Omental fat pad (tissue), 4 donors: ENCODE data around the gene SHROOM3. TPM values are rescaled to one million over a fixed set of nuclear protein-coding genes. Genes with fewer than 3 reads are reported as not detected.

Experiments used
- ATAC-seq: fragments of 150-250 bp; one replicate; pipeline ENCODE4 v1.9.1; 2016; ENCODE audit warnings: mild to moderate bottlenecking, moderate library complexity; ENCODE audit not compliant: low FRiP score
- DNase-seq: peaks from one replicate; pipeline ENCODE4 v3.0.0-alpha.2; 2019; ENCODE audit warnings: low spot score
- CTCF ChIP-seq, 3 donors: fragments of 450-650 bp; IDR thresholded peaks; one replicate each; pipeline ENCODE4 v1.5.1; 2016 to 2017; ENCODE audit warnings: antibody characterized with exemption in 3 of 3, mild to moderate bottlenecking in 3 of 3, moderate library complexity in 2 of 3
- total RNA-seq, 4 donors: library from RNA; depleted of rRNA; stranded (reverse); fragments of >200 nt; gene quantifications; one replicate each; pipeline ENCODE4 v1.1.0, GENCODE V29; 2016

The SHROOM3 gene
- total RNA-seq, 4 donors from 2014 or later: 1.3 to 12.2 (median 3.1) TPM

- no peak for TF ChIP-seq CTCF (IDR thresholded peaks at IDR 0.05)
Observed at GRCh38 chr4:76729460-76729859, 294.4 kb downstream of the SHROOM3 start.

GRCh38 chr4:76729980-76730379 lies 295.0 kb downstream of the SHROOM3 start:
- TF ChIP-seq CTCF (IDR thresholded peaks at IDR 0.05): no peak
- DNase-seq (no peak), ATAC-seq (no peak)

More at GRCh38 chr4:76729460-76729859, 294.4 kb downstream of the SHROOM3 start:
- ATAC-seq (no peak), DNase-seq (no peak)

GRCh38 chr4:76732246-76732645 lies 297.2 kb downstream of the SHROOM3 start:
- no peak for TF ChIP-seq CTCF (IDR thresholded peaks at IDR 0.05)
- ATAC-seq (no peak), DNase-seq (no peak)

- TF ChIP-seq CTCF (IDR thresholded peaks at IDR 0.05): no peak
- ATAC-seq: no peak
Observed at GRCh38 chr4:76733068-76733771, 298.2 kb downstream of the SHROOM3 start.

GRCh38 chr4:76736414-76736813 lies 301.4 kb downstream of the SHROOM3 start:
- DNase-seq (no peak), ATAC-seq (no peak)
- no peak for TF ChIP-seq CTCF (IDR thresholded peaks at IDR 0.05)

More at GRCh38 chr4:76733068-76733771, 298.2 kb downstream of the SHROOM3 start:
- no peak for DNase-seq

DNA sequence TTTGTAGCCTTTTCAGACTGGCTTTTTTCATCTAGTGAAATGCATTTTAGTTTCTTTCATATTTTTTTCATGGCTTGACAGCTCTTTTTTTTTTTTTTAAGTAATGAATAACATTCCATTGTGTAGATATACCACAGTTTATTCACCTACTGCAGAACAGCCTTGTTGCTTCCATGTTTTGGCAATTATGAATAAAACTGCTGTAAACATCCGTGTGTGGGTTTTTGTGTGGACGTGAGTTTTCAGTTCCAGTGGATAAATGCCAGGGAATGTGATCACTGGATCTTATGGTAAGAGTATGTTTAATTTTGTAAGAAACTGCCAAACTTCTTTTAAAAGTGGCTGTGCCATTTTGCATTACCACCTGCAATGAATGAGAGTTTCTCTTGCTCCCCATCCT lies 302.2 kb downstream of the SHROOM3 start:
- ATAC-seq (no peak), DNase-seq (no peak)

More for the DNA sequence above, 302.2 kb downstream of the SHROOM3 start:
- no peak for TF ChIP-seq CTCF (IDR thresholded peaks at IDR 0.05)
